HepG2 (cell line): ENCODE results near the gene NFATC3. TPM values are rescaled to one million over a fixed set of nuclear protein-coding genes. Genes with fewer than 3 reads are reported as not detected.

Experiments used
- ATAC-seq: fragments of 200-7000 bp; cut with Tn5 transposase; 3 replicates; pipeline ENCODE4 v1.9.1; 2020; ENCODE audit warnings: mild to moderate bottlenecking, moderate library complexity
- BruUV-seq: library from RNA; stranded (reverse); fragments of 400-500 nt; replicated peaks from 2 replicates; lab custom pipeline; 2021; lab: Mats Ljungman, UMichigan
- CTCF ChIA-PET: fragments of 300-600 bp; formaldehyde crosslinking; extraction: SDS; loops from one replicate; lab custom pipeline; 2021; ENCODE audit warnings: low total read pairs, inconsistent platforms, low intra/inter-chr PET ratio; lab: Yijun Ruan, JAX
- POLR2A ChIA-PET: fragments of 350-600 bp; sonication (Branson Sonifier 250); formaldehyde crosslinking; loops from one replicate; lab custom pipeline; 2020; ENCODE audit warnings: antibody characterized with exemption, inconsistent platforms; lab: Yijun Ruan, JAX
- DNase-seq: peaks from one replicate; pipeline ENCODE4 v3.0.0-alpha.2; 2015; ENCODE audit warnings: low spot score
- FAIRE-seq: peaks from 3 replicates; lab custom pipeline; 2011; peaks lifted over from hg19 to GRCh38; lab: Jason Lieb, UNC
- H2AFZ ChIP-seq: one replicate; pipeline ENCODE4 v1.6.1; 2011; ENCODE audit warnings: low read length, inconsistent platforms
- H3K27ac ChIP-seq: fragments of 300-600 bp; 3 replicates; pipeline ENCODE4 v1.8.0; 2011; ENCODE audit warnings: mixed run types, mild to moderate bottlenecking, mixed read lengths, low read length, inconsistent platforms; ENCODE audit not compliant: insufficient read depth; ENCODE audit errors: extremely low read length
- H3K27me3 ChIP-seq, 2 experiments: fragments of 200-600 bp in 1 of 2; 2 replicates in 1 of 2; 3 replicates in 1 of 2; pipeline versions ENCODE4 v1.6.0 to v1.8.0; 2011; ENCODE audit warnings: low read length in 2 of 2, mild to moderate bottlenecking in 2 of 2, moderate library complexity in 2 of 2, inconsistent platforms in 1 of 2; ENCODE audit not compliant: insufficient read depth in 2 of 2, control insufficient read depth in 1 of 2
- H3K36me3 ChIP-seq, 2 experiments: fragments of 200-600 bp in 1 of 2; replicated peaks in 1 of 2; 2 replicates in 1 of 2; 3 replicates in 1 of 2; pipeline versions ENCODE4 v1.5.1 to v1.8.0; 2011; ENCODE audit warnings: low read length in 2 of 2, inconsistent platforms in 1 of 2; ENCODE audit not compliant: insufficient read depth in 2 of 2, control insufficient read depth in 1 of 2
- H3K4me1 ChIP-seq: 2 replicates; pipeline ENCODE4 v1.5.1; 2012; ENCODE audit warnings: low read length, inconsistent platforms; ENCODE audit not compliant: insufficient read depth
- H3K4me2 ChIP-seq: 2 replicates; pipeline ENCODE4 v1.6.0; 2011; ENCODE audit warnings: low read depth, low read length, inconsistent platforms
- H3K4me3 ChIP-seq, 3 experiments: fragments of 200-600 bp in 1 of 3; sonication (generic), shearing (Covaris generic) in 1 of 3; replicated peaks in 1 of 3; 2 replicates each; pipeline ENCODE4 v1.5.1; 2011 to 2016; ENCODE audit warnings: low read length in 3 of 3, inconsistent platforms in 2 of 3, low read depth in 2 of 3, mild to moderate bottlenecking in 2 of 3, control low read depth in 1 of 3, mixed read lengths in 1 of 3; ENCODE audit not compliant: insufficient read depth in 1 of 3
- H3K79me2 ChIP-seq: one replicate; pipeline ENCODE4 v1.6.1; 2011; ENCODE audit warnings: low read length, inconsistent platforms; ENCODE audit not compliant: insufficient read depth
- H3K9ac ChIP-seq: 2 replicates; pipeline ENCODE4 v1.6.0; 2011; ENCODE audit warnings: mild to moderate bottlenecking, low read depth, low read length, inconsistent platforms; ENCODE audit not compliant: insufficient read depth
- H3K9me3 ChIP-seq: 2 replicates; pipeline ENCODE4 v1.5.1; 2012; ENCODE audit warnings: mild to moderate bottlenecking, low read length
- H4K20me1 ChIP-seq: 2 replicates; pipeline ENCODE4 v1.6.0; 2011; ENCODE audit warnings: inconsistent platforms, mild to moderate bottlenecking, low read length, moderate library complexity; ENCODE audit not compliant: insufficient read depth
- EED ChIP-seq: sonication (generic); formaldehyde crosslinking; IDR thresholded peaks from 2 replicates; pipeline ENCODE4 v1.5.0; 2020; ENCODE audit warnings: mild to moderate bottlenecking, missing genetic modification reagents
- FIP1L1 ChIP-seq: fragments of 200-400 bp; formaldehyde crosslinking; IDR thresholded peaks from 2 replicates; pipeline ENCODE4 v1.6.1; 2018; ENCODE audit warnings: low read depth, mild to moderate bottlenecking, low read length, moderate library complexity, borderline replicate concordance; ENCODE audit not compliant: insufficient read depth
- IRF2 ChIP-seq: IDR thresholded peaks from 2 replicates; pipeline ENCODE4 v1.6.1; 2018; ENCODE audit warnings: missing genetic modification reagents, missing compliant biosample characterization
- NFAT5 ChIP-seq: sonication (generic); formaldehyde crosslinking; IDR thresholded peaks from 2 replicates; pipeline ENCODE4 v1.4.0; 2020; ENCODE audit warnings: missing genetic modification reagents
- RBM22 ChIP-seq: fragments of 200-400 bp; formaldehyde crosslinking; optimal IDR thresholded peaks from 2 replicates; pipeline ENCODE3; 2017; ENCODE audit warnings: mild to moderate bottlenecking, low read length, moderate library complexity
- ZNF180 ChIP-seq: sonication (generic); formaldehyde crosslinking; IDR thresholded peaks from 2 replicates; pipeline ENCODE4 v1.4.0; 2020; ENCODE audit warnings: low read depth, missing genetic modification reagents, borderline replicate concordance
- WGBS: methylation state at CpG from one replicate; pipeline ENCODE4 v1.1.6; 2017; ENCODE audit warnings: low lambda C conversion rate; 5-methylcytosine and 5-hydroxymethylcytosine counted together
- in situ Hi-C: cut with HindIII; loops from 2 replicates; pipeline ENCODE4 v1.10.0; 2017; ENCODE audit warnings: low pct_unique_long_range_greater_than_20kb; ENCODE audit not compliant: extremely low pct_ligation_motif_present
- intact Hi-C: fragments of 100-400 bp; cut with micrococcal nuclease; formaldehyde crosslinking; loops from one replicate; pipeline ENCODE4 v1.10.0; 2022; ENCODE audit not compliant: unreplicated experiment
- polyA plus RNA-seq, 8 experiments: library from polyadenylated mRNA; depleted of rRNA in 3 of 8; stranded (reverse) in 7 of 8; unstranded in 1 of 8; fragments of >200 nt; fragmentation: Illumina TruSeq in 4 of 8; extraction: Trizol in 4 of 8; gene quantifications; 2 replicates each; pipeline versions ENCODE4 v1.2.1 to v1.2.3, GENCODE V29; 2011 to 2016; ENCODE audit warnings: low read depth in 4 of 8, missing spikeins in 1 of 8, mixed read lengths in 1 of 8; ENCODE audit not compliant: insufficient read depth in 1 of 8
- total RNA-seq, 5 experiments: library from RNA; depleted of rRNA; stranded (reverse); fragments of >200 nt; fragmentation: Illumina TruSeq; extraction: Trizol; gene quantifications; 2 replicates each; pipeline ENCODE4 v1.2.3, GENCODE V29; 2016; ENCODE audit warnings: low read depth in 1 of 5
- TF ChIP-seq, protein P1 (sequence below): sonication (generic); formaldehyde crosslinking; IDR thresholded peaks from 2 replicates; pipeline ENCODE4 v1.4.0; 2020; ENCODE audit warnings: missing genetic modification reagents, borderline replicate concordance
- TF ChIP-seq, protein P2 (sequence below): sonication (generic); formaldehyde crosslinking; IDR thresholded peaks from 2 replicates; pipeline ENCODE4 v1.9.0; 2022; ENCODE audit warnings: missing genetic modification reagents, mild to moderate bottlenecking, borderline replicate concordance

Gene NFATC3
- total and polyA plus RNA-seq, 2 of the 13 experiments (the other 11 are each of a cell fraction or from before 2014, with no cell fraction given) = 52.6 to 62.7 TPM

GRCh38 chr16:68247400-68247799, 162.2 kb downstream of the NFATC3 start:
- in situ Hi-C loops (no loop called here), intact Hi-C loops (no loop called here)
- no TSS peak for BruUV-seq
- H3K27me3 ChIP-seq = no peaks in the 10 kb centered on the region; a peak in 1 of 5 replicates
- no peak overlapping the region for H3K9ac ChIP-seq
- H3K4me2 ChIP-seq = 0 out of 2 replicates have a peak overlapping the region, but pooled peaks have one; percentile 4
- ChIA-PET CTCF (no interaction called here), POLR2A (interaction anchor here (0.8 kb wide), 1 partner anchor 10 kb away, joined by 3 read pairs; no protein-coding TSS in a partner anchor)
- H3K27ac ChIP-seq = no peak overlapping the region
- FAIRE-seq (no peak), ATAC-seq (no peak), DNase-seq (no peak)
- no peak for TF ChIP-seq ZNF180 (CRISPR knock-in tag)
- 0 out of 2 replicates have a peak, but pooled peaks have one; percentile 6 for TF ChIP-seq EED (CRISPR knock-in tag)
- TF ChIP-seq, protein P1, sequence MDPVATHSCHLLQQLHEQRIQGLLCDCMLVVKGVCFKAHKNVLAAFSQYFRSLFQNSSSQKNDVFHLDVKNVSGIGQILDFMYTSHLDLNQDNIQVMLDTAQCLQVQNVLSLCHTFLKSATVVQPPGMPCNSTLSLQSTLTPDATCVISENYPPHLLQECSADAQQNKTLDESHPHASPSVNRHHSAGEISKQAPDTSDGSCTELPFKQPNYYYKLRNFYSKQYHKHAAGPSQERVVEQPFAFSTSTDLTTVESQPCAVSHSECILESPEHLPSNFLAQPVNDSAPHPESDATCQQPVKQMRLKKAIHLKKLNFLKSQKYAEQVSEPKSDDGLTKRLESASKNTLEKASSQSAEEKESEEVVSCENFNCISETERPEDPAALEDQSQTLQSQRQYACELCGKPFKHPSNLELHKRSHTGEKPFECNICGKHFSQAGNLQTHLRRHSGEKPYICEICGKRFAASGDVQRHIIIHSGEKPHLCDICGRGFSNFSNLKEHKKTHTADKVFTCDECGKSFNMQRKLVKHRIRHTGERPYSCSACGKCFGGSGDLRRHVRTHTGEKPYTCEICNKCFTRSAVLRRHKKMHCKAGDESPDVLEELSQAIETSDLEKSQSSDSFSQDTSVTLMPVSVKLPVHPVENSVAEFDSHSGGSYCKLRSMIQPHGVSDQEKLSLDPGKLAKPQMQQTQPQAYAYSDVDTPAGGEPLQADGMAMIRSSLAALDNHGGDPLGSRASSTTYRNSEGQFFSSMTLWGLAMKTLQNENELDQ = no peak
- H3K4me1 ChIP-seq = peaks cover 59% of the 10 kb centered on the region
- H3K9me3 ChIP-seq = no peaks in the 10 kb centered on the region
- no peaks in the 10 kb centered on the region for H3K79me2 ChIP-seq
- H3K4me3 ChIP-seq = no peak overlapping the region
- H2AFZ ChIP-seq = no peak overlapping the region
- peaks cover 6 to 20% of the 10 kb centered on the region in 2 experiments for H3K36me3 ChIP-seq
- no peaks in the 10 kb centered on the region for H4K20me1 ChIP-seq
- 98% methylated on average over 4 of the region's 4 CpGs for WGBS

DNA sequence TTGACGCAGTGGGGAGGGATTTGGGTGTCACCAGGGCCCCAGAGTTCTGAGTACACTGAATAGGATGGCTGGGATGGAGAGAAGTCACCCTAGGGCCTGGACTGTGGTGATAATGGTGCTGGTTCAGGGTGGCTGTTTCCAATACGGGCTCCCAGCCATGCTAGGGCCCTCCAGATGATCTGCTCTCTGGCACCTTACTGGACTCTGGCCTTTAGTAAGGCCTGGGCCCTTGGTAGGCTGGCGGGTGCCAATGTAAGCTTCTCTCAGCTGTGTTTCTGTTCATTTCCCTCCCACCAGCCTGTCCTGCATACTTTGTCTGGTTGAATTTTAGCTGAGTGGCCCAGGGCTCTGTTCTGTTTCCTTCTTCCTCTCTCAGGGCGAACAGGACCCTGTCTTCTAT, 162.8 kb downstream of the NFATC3 start:
- in situ Hi-C loops = no loop called here
- no peak for DNase-seq
- TF ChIP-seq NFAT5 (CRISPR knock-in tag) = no peak
- TF ChIP-seq FIP1L1 = no peak
- no peak for TF ChIP-seq IRF2 (CRISPR knock-in tag)
- TF ChIP-seq RBM22 = no peak
- TF ChIP-seq, protein P2, sequence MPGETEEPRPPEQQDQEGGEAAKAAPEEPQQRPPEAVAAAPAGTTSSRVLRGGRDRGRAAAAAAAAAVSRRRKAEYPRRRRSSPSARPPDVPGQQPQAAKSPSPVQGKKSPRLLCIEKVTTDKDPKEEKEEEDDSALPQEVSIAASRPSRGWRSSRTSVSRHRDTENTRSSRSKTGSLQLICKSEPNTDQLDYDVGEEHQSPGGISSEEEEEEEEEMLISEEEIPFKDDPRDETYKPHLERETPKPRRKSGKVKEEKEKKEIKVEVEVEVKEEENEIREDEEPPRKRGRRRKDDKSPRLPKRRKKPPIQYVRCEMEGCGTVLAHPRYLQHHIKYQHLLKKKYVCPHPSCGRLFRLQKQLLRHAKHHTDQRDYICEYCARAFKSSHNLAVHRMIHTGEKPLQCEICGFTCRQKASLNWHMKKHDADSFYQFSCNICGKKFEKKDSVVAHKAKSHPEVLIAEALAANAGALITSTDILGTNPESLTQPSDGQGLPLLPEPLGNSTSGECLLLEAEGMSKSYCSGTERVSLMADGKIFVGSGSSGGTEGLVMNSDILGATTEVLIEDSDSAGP (CRISPR knock-in tag) = no peak

More for the DNA sequence above, 162.8 kb downstream of the NFATC3 start:
- no TSS peak for BruUV-seq
- ChIA-PET POLR2A (interaction anchor here (0.7 to 1.3 kb wide), 2 partner anchors 10 to 168 kb away, joined by 3 read pairs; no protein-coding TSS in a partner anchor), CTCF (no interaction called here)
- WGBS = 92% methylated on average over 4 of the region's 4 CpGs
- Histone ChIP-seq H3K4me3 (no peak overlapping the region), H3K9me3 (no peaks in the 10 kb centered on the region), H3K27me3 (no peaks in the 10 kb centered on the region; a peak in 1 of 5 replicates), H3K79me2 (no peaks in the 10 kb centered on the region), H3K4me2 (no peak overlapping the region), H3K4me1 (peaks cover 56% of the 10 kb centered on the region), H3K27ac (no peak overlapping the region), H4K20me1 (no peaks in the 10 kb centered on the region), H3K36me3 (peaks cover 6 to 21% of the 10 kb centered on the region in 2 experiments), H2AFZ (no peak overlapping the region), H3K9ac (no peak overlapping the region)
- intact Hi-C loops = no loop called here
- no peak for FAIRE-seq
- ATAC-seq = no peak
